K562 (cell line): ENCODE measurements around the gene AP4E1. TPM values are rescaled to one million over a fixed set of nuclear protein-coding genes. Genes with fewer than 3 reads are reported as not detected.

Experiments used
- ATF7 ChIP-seq: fragments of 450-650 bp; IDR thresholded peaks from 2 replicates; pipeline ENCODE4 v1.7.1; 2014; ENCODE audit warnings: mild to moderate bottlenecking, moderate library complexity
- BRD4 ChIP-seq: fragments of 200-600 bp; sonication (generic); IDR thresholded peaks from 2 replicates; pipeline ENCODE4 v1.6.1; 2017; ENCODE audit warnings: inconsistent platforms
- CC2D1A ChIP-seq: fragments of 450-650 bp; IDR thresholded peaks from 2 replicates; pipeline ENCODE4 v1.6.1; 2017; ENCODE audit warnings: mild to moderate bottlenecking
- GATAD2B ChIP-seq: fragments of 450-650 bp; IDR thresholded peaks from 2 replicates; pipeline ENCODE4 v1.6.1; 2017; ENCODE audit warnings: mild to moderate bottlenecking, borderline replicate concordance
- HNRNPUL1 ChIP-seq: fragments of 200-400 bp; formaldehyde crosslinking; IDR thresholded peaks from 2 replicates; pipeline ENCODE4 v1.6.1; 2017; ENCODE audit warnings: low read length
- ILK ChIP-seq: fragments of 450-650 bp; IDR thresholded peaks from 2 replicates; pipeline ENCODE4 v1.6.1; 2016; ENCODE audit warnings: missing genetic modification characterization, low read depth, mild to moderate bottlenecking, missing compliant biosample characterization, moderate library complexity, borderline replicate concordance
- KDM4B ChIP-seq, 2 experiments: fragments of 450-650 bp in 1 of 2; sonication (generic) in 1 of 2; IDR thresholded peaks; 2 replicates each; pipeline ENCODE4 v1.6.1; 2016 to 2017; ENCODE audit warnings: borderline replicate concordance in 2 of 2, antibody characterized with exemption in 1 of 2, low read depth in 1 of 2, mild to moderate bottlenecking in 1 of 2
- KHSRP ChIP-seq: fragments of 450-650 bp; IDR thresholded peaks from 2 replicates; pipeline ENCODE4 v1.6.1; 2017
- PCBP2 ChIP-seq: fragments of 200-400 bp; formaldehyde crosslinking; IDR thresholded peaks from 2 replicates; pipeline ENCODE4 v1.6.1; 2018; ENCODE audit warnings: low read length, low read depth, mild to moderate bottlenecking, moderate library complexity; ENCODE audit not compliant: poor library complexity, severe bottlenecking
- PTBP1 ChIP-seq: fragments of 200-400 bp; formaldehyde crosslinking; IDR thresholded peaks from 2 replicates; pipeline ENCODE4 v1.6.1; 2017; ENCODE audit warnings: low read depth, low read length
- SMARCA5 ChIP-seq: fragments of 450-650 bp; IDR thresholded peaks from 2 replicates; pipeline ENCODE4 v1.6.1; 2016
- ZNF239 ChIP-seq: fragments of 250-450 bp; sonication (Bioruptor Pico); IDR thresholded peaks from 2 replicates; pipeline ENCODE4 v1.4.0; 2020; ENCODE audit warnings: mild to moderate bottlenecking
- ZNF778 ChIP-seq: fragments of 450-650 bp; formaldehyde crosslinking; IDR thresholded peaks from 2 replicates; pipeline ENCODE4 v1.4.0; 2020; ENCODE audit warnings: mild to moderate bottlenecking, moderate library complexity
- polyA plus RNA-seq, 8 experiments: library from polyadenylated mRNA; depleted of rRNA in 4 of 8; stranded (reverse) in 5 of 8; unstranded in 3 of 8; fragments of >200 nt; fragmentation: Nextera tagmentation in 2 of 8; fragmentation: Illumina TruSeq in 1 of 8; extraction: Ambion mirVana in 2 of 8; extraction: Trizol in 1 of 8; gene quantifications; 2 replicates each; pipeline versions ENCODE4 v1.2.1 to v1.2.3, GENCODE V29; 2011 to 2014; ENCODE audit warnings: inconsistent platforms in 1 of 8, missing spikeins in 1 of 8
- total RNA-seq, 7 experiments: library from RNA; depleted of rRNA in 6 of 7; stranded (reverse); fragments of >200 nt in 6 of 7; fragmentation: Illumina TruSeq in 2 of 7; extraction: Trizol in 2 of 7; gene quantifications; 2 replicates each; pipeline versions ENCODE4 v1.2.1 to v1.2.3, GENCODE V29; 2011 to 2021; ENCODE audit warnings: low replicate concordance in 1 of 7
- TF ChIP-seq, protein P1 (sequence below), 2 experiments: IDR thresholded peaks; 2 replicates each; pipeline ENCODE4 v1.6.1; 2011; ENCODE audit warnings: borderline replicate concordance in 1 of 2, control low read depth in 1 of 2, low read depth in 1 of 2, low read length in 1 of 2, mild to moderate bottlenecking in 1 of 2, mixed read lengths in 1 of 2, moderate library complexity in 1 of 2; ENCODE audit not compliant: insufficient read depth in 1 of 2, insufficient read length in 1 of 2, poor library complexity in 1 of 2, severe bottlenecking in 1 of 2; ENCODE audit errors: extremely low read depth in 1 of 2
- TF ChIP-seq, protein P2 (sequence below): fragments of 250-450 bp; sonication (Bioruptor Pico); IDR thresholded peaks from 2 replicates; pipeline ENCODE4 v1.8.0; 2022; ENCODE audit warnings: moderate library complexity, mild to moderate bottlenecking, inconsistent platforms
- TF ChIP-seq, protein P3 (sequence below): fragments of 250-450 bp; sonication (Bioruptor Pico); IDR thresholded peaks from 2 replicates; pipeline ENCODE4 v1.5.0; 2020; ENCODE audit warnings: mild to moderate bottlenecking
- TF ChIP-seq, protein P4 (sequence below): fragments of 450-650 bp; formaldehyde crosslinking; IDR thresholded peaks from 2 replicates; pipeline ENCODE4 v1.4.0; 2020; ENCODE audit warnings: mild to moderate bottlenecking, moderate library complexity
- TF ChIP-seq, protein P5 (sequence below): fragments of 250-450 bp; sonication (Bioruptor Pico); IDR thresholded peaks from 2 replicates; pipeline ENCODE4 v1.4.0; 2020
- TF ChIP-seq, protein P6 (sequence below), 2 experiments: fragments of 450-650 bp; IDR thresholded peaks; 2 replicates each; pipeline ENCODE4 v1.6.1; 2018; ENCODE audit warnings: mild to moderate bottlenecking in 2 of 2, low read depth in 1 of 2; ENCODE audit not compliant: partially characterized antibody in 2 of 2

The AP4E1 gene
- total and polyA plus RNA-seq, 9 of the 15 experiments (the other 6 are each of a cell fraction or from before 2014, with no cell fraction given), result 1.3 to 11.5 (median 4.4) TPM

DNA sequence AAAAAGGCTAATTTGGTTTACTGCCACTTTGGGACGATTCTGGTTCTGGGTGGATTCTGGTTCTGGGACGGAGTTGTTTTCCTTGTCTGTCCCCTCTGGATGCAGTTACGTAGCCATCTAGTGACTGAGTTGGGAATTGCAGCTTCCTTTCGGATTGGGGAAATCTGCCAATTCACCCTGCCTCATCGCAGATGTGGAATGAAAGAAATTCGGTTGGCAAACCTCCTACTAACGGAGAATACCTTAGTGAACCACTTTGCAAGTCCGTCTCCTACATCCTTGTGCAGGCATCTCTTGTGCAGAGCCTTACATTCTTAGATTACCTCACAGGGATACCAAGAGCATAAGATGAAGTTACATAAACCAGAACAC is 31.5 kb upstream of the AP4E1 start (continued):
- TF ChIP-seq, protein P1, sequence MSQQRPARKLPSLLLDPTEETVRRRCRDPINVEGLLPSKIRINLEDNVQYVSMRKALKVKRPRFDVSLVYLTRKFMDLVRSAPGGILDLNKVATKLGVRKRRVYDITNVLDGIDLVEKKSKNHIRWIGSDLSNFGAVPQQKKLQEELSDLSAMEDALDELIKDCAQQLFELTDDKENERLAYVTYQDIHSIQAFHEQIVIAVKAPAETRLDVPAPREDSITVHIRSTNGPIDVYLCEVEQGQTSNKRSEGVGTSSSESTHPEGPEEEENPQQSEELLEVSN (IDR thresholded peaks at IDR 0.05; ENCODE audit: borderline replicate concordance in 1 of 2, extremely low read depth in 1 of 2, insufficient read depth in 1 of 2, insufficient read length in 1 of 2, low read depth in 1 of 2, low read length in 1 of 2, poor library complexity in 1 of 2, severe bottlenecking in 1 of 2), result no peak
- TF ChIP-seq SMARCA5, result no peak
- TF ChIP-seq, protein P2, sequence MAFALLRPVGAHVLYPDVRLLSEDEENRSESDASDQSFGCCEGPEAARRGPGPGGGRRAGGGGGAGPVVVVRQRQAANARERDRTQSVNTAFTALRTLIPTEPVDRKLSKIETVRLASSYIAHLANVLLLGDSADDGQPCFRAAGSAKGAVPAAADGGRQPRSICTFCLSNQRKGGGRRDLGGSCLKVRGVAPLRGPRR (CRISPR knock-in tag), result no peak
- TF ChIP-seq PTBP1, result no peak
- TF ChIP-seq, protein P3, sequence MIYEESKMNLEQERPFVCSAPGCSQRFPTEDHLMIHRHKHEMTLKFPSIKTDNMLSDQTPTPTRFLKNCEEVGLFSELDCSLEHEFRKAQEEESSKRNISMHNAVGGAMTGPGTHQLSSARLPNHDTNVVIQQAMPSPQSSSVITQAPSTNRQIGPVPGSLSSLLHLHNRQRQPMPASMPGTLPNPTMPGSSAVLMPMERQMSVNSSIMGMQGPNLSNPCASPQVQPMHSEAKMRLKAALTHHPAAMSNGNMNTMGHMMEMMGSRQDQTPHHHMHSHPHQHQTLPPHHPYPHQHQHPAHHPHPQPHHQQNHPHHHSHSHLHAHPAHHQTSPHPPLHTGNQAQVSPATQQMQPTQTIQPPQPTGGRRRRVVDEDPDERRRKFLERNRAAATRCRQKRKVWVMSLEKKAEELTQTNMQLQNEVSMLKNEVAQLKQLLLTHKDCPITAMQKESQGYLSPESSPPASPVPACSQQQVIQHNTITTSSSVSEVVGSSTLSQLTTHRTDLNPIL (CRISPR knock-in tag), result no peak
- TF ChIP-seq, protein P4, sequence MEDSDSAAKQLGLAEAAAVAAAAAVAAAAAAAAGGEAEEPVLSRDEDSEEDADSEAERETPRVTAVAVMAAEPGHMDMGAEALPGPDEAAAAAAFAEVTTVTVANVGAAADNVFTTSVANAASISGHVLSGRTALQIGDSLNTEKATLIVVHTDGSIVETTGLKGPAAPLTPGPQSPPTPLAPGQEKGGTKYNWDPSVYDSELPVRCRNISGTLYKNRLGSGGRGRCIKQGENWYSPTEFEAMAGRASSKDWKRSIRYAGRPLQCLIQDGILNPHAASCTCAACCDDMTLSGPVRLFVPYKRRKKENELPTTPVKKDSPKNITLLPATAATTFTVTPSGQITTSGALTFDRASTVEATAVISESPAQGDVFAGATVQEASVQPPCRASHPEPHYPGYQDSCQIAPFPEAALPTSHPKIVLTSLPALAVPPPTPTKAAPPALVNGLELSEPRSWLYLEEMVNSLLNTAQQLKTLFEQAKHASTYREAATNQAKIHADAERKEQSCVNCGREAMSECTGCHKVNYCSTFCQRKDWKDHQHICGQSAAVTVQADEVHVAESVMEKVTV (CRISPR knock-in tag), result peak; percentile 93
- TF ChIP-seq, protein P5, sequence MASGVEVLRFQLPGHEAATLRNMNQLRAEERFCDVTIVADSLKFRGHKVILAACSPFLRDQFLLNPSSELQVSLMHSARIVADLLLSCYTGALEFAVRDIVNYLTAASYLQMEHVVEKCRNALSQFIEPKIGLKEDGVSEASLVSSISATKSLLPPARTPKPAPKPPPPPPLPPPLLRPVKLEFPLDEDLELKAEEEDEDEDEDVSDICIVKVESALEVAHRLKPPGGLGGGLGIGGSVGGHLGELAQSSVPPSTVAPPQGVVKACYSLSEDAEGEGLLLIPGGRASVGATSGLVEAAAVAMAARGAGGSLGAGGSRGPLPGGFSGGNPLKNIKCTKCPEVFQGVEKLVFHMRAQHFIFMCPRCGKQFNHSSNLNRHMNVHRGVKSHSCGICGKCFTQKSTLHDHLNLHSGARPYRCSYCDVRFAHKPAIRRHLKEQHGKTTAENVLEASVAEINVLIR (CRISPR knock-in tag), result no peak
- 0 out of 2 replicates have a peak, but pooled peaks have one; percentile 52 for TF ChIP-seq GATAD2B
- TF ChIP-seq HNRNPUL1, result no peak
- TF ChIP-seq, protein P6, sequence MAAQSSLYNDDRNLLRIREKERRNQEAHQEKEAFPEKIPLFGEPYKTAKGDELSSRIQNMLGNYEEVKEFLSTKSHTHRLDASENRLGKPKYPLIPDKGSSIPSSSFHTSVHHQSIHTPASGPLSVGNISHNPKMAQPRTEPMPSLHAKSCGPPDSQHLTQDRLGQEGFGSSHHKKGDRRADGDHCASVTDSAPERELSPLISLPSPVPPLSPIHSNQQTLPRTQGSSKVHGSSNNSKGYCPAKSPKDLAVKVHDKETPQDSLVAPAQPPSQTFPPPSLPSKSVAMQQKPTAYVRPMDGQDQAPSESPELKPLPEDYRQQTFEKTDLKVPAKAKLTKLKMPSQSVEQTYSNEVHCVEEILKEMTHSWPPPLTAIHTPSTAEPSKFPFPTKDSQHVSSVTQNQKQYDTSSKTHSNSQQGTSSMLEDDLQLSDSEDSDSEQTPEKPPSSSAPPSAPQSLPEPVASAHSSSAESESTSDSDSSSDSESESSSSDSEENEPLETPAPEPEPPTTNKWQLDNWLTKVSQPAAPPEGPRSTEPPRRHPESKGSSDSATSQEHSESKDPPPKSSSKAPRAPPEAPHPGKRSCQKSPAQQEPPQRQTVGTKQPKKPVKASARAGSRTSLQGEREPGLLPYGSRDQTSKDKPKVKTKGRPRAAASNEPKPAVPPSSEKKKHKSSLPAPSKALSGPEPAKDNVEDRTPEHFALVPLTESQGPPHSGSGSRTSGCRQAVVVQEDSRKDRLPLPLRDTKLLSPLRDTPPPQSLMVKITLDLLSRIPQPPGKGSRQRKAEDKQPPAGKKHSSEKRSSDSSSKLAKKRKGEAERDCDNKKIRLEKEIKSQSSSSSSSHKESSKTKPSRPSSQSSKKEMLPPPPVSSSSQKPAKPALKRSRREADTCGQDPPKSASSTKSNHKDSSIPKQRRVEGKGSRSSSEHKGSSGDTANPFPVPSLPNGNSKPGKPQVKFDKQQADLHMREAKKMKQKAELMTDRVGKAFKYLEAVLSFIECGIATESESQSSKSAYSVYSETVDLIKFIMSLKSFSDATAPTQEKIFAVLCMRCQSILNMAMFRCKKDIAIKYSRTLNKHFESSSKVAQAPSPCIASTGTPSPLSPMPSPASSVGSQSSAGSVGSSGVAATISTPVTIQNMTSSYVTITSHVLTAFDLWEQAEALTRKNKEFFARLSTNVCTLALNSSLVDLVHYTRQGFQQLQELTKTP (IDR thresholded peaks at IDR 0.05; ENCODE audit: low read depth in 1 of 2, partially characterized antibody in 2 of 2), result no peak
- TF ChIP-seq BRD4, result no peak
- no peak for TF ChIP-seq KDM4B (IDR thresholded peaks at IDR 0.05; ENCODE audit: borderline replicate concordance in 2 of 2, low read depth in 1 of 2)
- peak; percentile 84 for TF ChIP-seq CC2D1A
- TF ChIP-seq ATF7, result peak; percentile 27; the same call in 1 of the 2 replicates
- no peak for TF ChIP-seq ILK (tag)
- no peak for TF ChIP-seq KHSRP
- no peak for TF ChIP-seq ZNF778 (CRISPR knock-in tag)
- no peak for TF ChIP-seq ZNF239 (CRISPR knock-in tag)
- no peak for TF ChIP-seq PCBP2
